Thoracic aorta endothelial cell (primary cell): ENCODE measurements around the gene OR2C3. TPM values are rescaled to one million over a fixed set of nuclear protein-coding genes. Genes with fewer than 3 reads are reported as not detected.

ENCODE experiments used
- total RNA-seq: library from RNA; depleted of rRNA; stranded (reverse); fragments of >200 nt; gene quantifications from 2 replicates; pipeline ENCODE4 v1.2.3, GENCODE V29; 2012

The OR2C3 gene
- not detected in 2 replicates for total RNA-seq

GRCh38 chr1:247536340-247536739 lies at the start of gene OR2C3:
Gene OR2C3 (minus strand): TSS chr1:247536440. CDS start chr1:247532511, 3,929 bp downstream.

GRCh38 chr1:247548769-247549182 lies 12.5 kb upstream of the OR2C3 start, which contains the start of gene GCSAML:
Gene GCSAML (plus strand): TSS chr1:247549134. CDS start chr1:247549192, 58 bp downstream.

Other genes starting within 250 kb of the OR2C3 start
- gene ZNF496, start 204.6 kb downstream of the OR2C3 start, total RNA-seq, result 34.4 and 43.5 TPM in 2 replicates
- 0.14 TPM in 1 of 2 replicates, not detected in the other for gene NLRP3, start 120.3 kb downstream of the OR2C3 start, total RNA-seq
- gene OR2B11, start 78.3 kb downstream of the OR2C3 start, total RNA-seq, result not detected in 2 replicates
- not detected in 2 replicates for gene GCSAML, start 12.7 kb upstream of the OR2C3 start, total RNA-seq
- not detected in 2 replicates for gene OR2G2, start 51.9 kb upstream of the OR2C3 start, total RNA-seq
- not detected in 2 replicates for gene OR2G3, start 69.1 kb upstream of the OR2C3 start, total RNA-seq
- not detected in 2 replicates for gene OR13G1, start 143.3 kb upstream of the OR2C3 start, total RNA-seq
- not detected in 2 replicates for gene OR6F1, start 180.2 kb upstream of the OR2C3 start, total RNA-seq
- gene OR14K1, start 202.2 kb upstream of the OR2C3 start, total RNA-seq, result not detected in 2 replicates
- not detected in 2 replicates for gene OR14A2, start 211.7 kb upstream of the OR2C3 start, total RNA-seq
- gene OR1C1, start 224.1 kb upstream of the OR2C3 start, total RNA-seq, result not detected in 2 replicates